ENCODE data around the gene PPP1CA. TPM values are rescaled to one million over a fixed set of nuclear protein-coding genes. Genes with fewer than 3 reads are reported as not detected.
A peak's percentile ranks its signal among the peaks of the same experiment; 100 is the strongest.
"Not testable (repeated sequence)": the region's sequence is repeated elsewhere in the genome, so short reads cannot be mapped to it uniquely, and the experiment has no call there.

Gene PPP1CA
- total RNA-seq, 4 donors from 2014 or later = 101 to 160 (median 143) TPM

DNA sequence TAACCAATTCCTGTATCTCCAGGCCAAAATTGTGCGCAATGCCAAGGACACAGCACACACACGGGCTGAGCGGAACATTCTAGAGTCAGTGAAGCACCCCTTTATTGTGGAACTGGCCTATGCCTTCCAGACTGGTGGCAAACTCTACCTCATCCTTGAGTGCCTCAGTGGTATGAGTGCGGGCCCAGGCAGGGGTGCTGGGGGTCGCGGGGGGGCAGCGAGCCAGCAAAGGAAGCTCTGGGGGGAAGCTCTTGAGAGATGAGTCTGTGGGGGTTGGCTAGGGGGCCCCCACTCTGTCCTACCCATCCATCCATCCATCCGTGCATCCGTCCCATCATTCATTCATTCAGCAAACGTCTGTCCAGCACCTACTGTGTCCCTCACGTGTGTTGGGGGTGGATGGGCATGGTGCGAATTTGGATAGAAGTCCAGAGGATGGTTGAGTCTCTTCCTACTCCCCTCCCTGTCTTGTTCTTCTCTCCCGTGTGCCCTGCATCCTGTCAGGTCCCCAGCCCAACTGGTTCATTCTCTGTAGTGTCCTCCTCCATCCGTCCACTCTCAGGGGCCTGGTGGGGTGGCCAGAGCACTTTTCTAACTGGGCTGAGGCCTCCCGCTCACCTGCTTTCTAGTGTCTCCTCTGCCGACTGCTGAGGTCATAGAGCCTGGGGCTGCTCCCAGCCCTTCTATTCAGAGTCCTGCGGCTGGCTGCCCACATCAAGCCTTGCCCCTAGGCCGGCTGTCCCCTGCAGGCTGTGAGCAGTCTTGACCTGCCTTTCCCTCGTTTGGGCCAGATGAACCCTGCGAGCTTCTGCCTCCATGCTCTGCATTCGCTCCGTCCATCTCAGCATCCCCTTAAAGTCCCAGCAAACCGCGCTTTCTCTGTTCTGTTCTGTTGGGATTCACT is 29.9 kb upstream of the PPP1CA start:
- no peak for DNase-seq (ENCODE audit: low spot score in 2 of 2)
- TF ChIP-seq, protein P1, sequence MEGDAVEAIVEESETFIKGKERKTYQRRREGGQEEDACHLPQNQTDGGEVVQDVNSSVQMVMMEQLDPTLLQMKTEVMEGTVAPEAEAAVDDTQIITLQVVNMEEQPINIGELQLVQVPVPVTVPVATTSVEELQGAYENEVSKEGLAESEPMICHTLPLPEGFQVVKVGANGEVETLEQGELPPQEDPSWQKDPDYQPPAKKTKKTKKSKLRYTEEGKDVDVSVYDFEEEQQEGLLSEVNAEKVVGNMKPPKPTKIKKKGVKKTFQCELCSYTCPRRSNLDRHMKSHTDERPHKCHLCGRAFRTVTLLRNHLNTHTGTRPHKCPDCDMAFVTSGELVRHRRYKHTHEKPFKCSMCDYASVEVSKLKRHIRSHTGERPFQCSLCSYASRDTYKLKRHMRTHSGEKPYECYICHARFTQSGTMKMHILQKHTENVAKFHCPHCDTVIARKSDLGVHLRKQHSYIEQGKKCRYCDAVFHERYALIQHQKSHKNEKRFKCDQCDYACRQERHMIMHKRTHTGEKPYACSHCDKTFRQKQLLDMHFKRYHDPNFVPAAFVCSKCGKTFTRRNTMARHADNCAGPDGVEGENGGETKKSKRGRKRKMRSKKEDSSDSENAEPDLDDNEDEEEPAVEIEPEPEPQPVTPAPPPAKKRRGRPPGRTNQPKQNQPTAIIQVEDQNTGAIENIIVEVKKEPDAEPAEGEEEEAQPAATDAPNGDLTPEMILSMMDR (IDR thresholded peaks at IDR 0.05) = no peak
- no peak for TF ChIP-seq POLR2A (IDR thresholded peaks at IDR 0.05)
- intact Hi-C loops (cut with DNase I; ENCODE audit: low total_unique reads) = no loop called here
- no peak overlapping the region for H3K4me3 ChIP-seq (ENCODE audit: low read depth, poor library complexity, severe bottlenecking)
- whole genome bisulfite sequencing, 2 donors = 88 to 91% methylated on average over 24 of the region's 24 CpGs

GRCh38 chr11:67429722-67430121 is 28.1 kb upstream of the PPP1CA start:
- intact Hi-C loops (cut with DNase I; ENCODE audit: low total_unique reads) = no loop called here
- no peak overlapping the region for H3K4me3 ChIP-seq (ENCODE audit: low read depth, poor library complexity, severe bottlenecking)
- TF ChIP-seq POLR2A (IDR thresholded peaks at IDR 0.05) = no peak
- TF ChIP-seq, protein P1 (IDR thresholded peaks at IDR 0.05) = no peak
- no peak for DNase-seq (ENCODE audit: low spot score in 2 of 2)
- 49 to 54% methylated on average over 11 of the region's 11 CpGs for WGBS, 2 donors

GRCh38 chr11:67429038-67429668 is 27.5 kb upstream of the PPP1CA start:
- WGBS, 2 donors = 23 to 39% methylated on average over 12 of the region's 12 CpGs
- peak overlapping the region; percentile 82 for H3K4me3 ChIP-seq (ENCODE audit: low read depth, poor library complexity, severe bottlenecking)
- peak in 1 of 2 donors; percentile 55 for DNase-seq (ENCODE audit: low spot score in 2 of 2)
- TF ChIP-seq POLR2A (IDR thresholded peaks at IDR 0.05) = no peak
- TF ChIP-seq, protein P1 (IDR thresholded peaks at IDR 0.05) = no peak
- intact Hi-C loops (cut with DNase I; ENCODE audit: low total_unique reads) = no loop called here

DNA sequence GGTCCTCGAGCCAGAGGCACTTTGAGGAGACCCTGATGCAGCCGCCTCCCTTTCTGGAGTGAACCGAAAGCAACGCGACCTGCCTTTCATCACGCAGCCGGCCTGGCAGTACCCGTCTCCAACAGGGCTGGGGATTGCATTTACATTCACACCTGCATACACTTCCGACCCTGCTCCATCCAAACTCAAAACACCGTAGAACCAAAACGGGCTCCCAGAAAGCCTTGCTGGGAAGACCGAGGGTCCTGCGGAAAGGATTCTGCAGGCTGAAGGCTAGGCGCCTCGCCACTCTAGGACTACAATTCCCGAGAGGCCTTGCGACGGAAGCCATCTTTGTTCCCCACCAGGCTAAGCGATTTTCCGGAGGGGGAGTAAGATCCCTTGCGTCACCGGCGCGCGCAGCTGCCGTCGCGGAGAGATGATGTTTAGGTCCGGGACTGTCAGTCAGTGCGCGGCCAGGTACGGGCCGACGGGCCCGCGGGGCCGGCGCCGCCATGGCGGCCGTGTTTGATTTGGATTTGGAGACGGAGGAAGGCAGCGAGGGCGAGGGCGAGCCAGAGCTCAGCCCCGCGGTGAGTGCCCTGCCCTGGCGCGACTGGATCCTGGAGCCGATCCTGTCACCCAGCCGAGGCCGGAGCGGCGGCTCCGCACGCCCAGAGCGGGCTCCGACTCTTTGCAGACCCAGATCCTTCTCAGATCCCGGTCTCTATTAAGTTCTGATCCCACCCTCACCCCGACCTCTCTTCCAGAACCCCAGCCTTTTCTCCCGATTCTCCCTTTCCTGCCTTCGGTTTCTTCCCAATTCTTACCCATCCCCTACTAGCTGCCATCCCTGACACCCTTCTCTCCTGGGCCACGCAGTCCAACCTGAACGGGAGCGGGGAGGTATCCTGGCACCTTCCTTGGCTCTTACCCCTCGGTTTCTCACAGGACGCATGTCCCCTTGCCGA is 26.7 kb upstream of the PPP1CA start, which contains the start of gene RPS6KB2:
TSS of gene RPS6KB2 (plus strand) at position 443 of the 950 bp plus-strand sequence. CDS start at position 495, 52 bp downstream.
- H3K4me3 ChIP-seq (ENCODE audit: low read depth, poor library complexity, severe bottlenecking) = peak within 1 kb of the TSS; percentile 82
- peak; percentile 99 to 100 for DNase-seq (ENCODE audit: low spot score in 2 of 2)
- WGBS, 2 donors = 1% methylated on average over 51 to 52 of the region's 68 CpGs
- TF ChIP-seq POLR2A (IDR thresholded peaks at IDR 0.05) = peak in 1 of 2 donors; percentile 79
- TF ChIP-seq, protein P1 (IDR thresholded peaks at IDR 0.05) = no peak
- intact Hi-C loops (cut with DNase I; ENCODE audit: low total_unique reads) = no loop called here

DNA sequence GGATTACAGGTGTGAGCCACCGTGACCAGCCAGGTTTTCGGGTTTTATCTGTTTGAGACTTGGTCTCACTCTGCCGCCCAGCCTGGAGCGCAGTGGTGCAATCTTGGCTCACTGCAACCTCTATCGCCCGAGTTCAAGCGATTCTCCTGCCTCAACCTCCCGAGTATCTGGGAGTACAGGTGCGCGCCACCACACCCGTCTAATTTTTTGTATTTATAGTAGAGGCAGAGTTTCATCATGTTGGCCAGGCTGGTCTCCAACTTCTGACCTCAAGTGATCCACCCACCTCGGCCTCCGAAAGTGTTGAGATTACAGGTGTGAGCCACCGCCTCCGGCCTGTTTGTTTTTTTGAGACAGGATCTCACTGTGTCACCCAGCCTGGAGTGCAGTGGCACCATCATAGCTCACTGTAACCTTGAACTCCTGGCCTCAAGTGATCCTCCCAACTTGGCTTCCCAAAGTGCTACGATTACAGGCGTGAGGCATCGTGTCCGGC is 25.8 kb upstream of the PPP1CA start:
- DNase-seq (ENCODE audit: low spot score in 2 of 2); H3K4me3 ChIP-seq (ENCODE audit: low read depth, poor library complexity, severe bottlenecking); intact Hi-C loops (cut with DNase I; ENCODE audit: low total_unique reads): not testable (repeated sequence)
- 72 to 76% methylated on average over 19 of the region's 19 CpGs for WGBS, 2 donors

Measured in lower leg skin (tissue), 4 donors.